ENCODE results near the gene KLF11. TPM values are rescaled to one million over a fixed set of nuclear protein-coding genes. Genes with fewer than 3 reads are reported as not detected.

KLF11 gene
- 14.2 and 14.4 TPM in 2 replicates for total RNA-seq (2011; cell fraction: chromatin; rRNA removed; ENCODE audit: low replicate concordance)
- total RNA-seq (2011; cell fraction: nucleolus; rRNA removed) = 11.3 and 12.0 TPM in 2 replicates
- 14.4 and 15.9 TPM in 2 replicates for total RNA-seq (2011; cell fraction: nucleoplasm; rRNA removed)
- total RNA-seq (2014; rRNA removed) = 5.6 and 8.7 TPM in 2 replicates
- 6.1 and 6.5 TPM in 2 replicates for total RNA-seq (2014; rRNA removed; fragmentation: Illumina TruSeq; extraction: Trizol)
- 6.7 and 7.1 TPM in 2 replicates for total RNA-seq (2015; rRNA removed; fragmentation: Illumina TruSeq; extraction: Trizol)
- total RNA-seq (2021) = 13.1 and 13.4 TPM in 2 replicates
- polyA plus RNA-seq (2011; rRNA removed) = 11.4 and 19.6 TPM in 2 replicates
- polyA plus RNA-seq (2011; cell fraction: cytosol; rRNA removed) = 7.0 and 9.5 TPM in 2 replicates
- 12.5 and 13.4 TPM in 2 replicates for polyA plus RNA-seq (2011; cell fraction: nucleus; rRNA removed)
- polyA plus RNA-seq (2012) = 5.1 and 7.4 TPM in 2 replicates
- polyA plus RNA-seq (2014; fragmentation: Illumina TruSeq; extraction: Trizol) = 10.7 and 10.8 TPM in 2 replicates
- 1 to 10 TPM; 2.1 to 3.0 TPM for polyA plus RNA-seq (2014; fragmentation: Nextera tagmentation; extraction: Ambion mirVana)
- polyA plus RNA-seq (2014; rRNA removed) = 6.2 and 6.5 TPM in 2 replicates
- polyA minus RNA-seq (2011; rRNA and poly(A)+ RNA removed) = 11.9 and 14.6 TPM in 2 replicates
- 7.5 and 8.1 TPM in 2 replicates for polyA minus RNA-seq (2011; cell fraction: cytosol; rRNA and poly(A)+ RNA removed)
- 4.7 and 8.6 TPM in 2 replicates for polyA minus RNA-seq (2011; cell fraction: nucleus; rRNA and poly(A)+ RNA removed)
- percentile 79 among the genes with signal in this experiment for Bru-seq, nascent RNA
- percentile 92 among the genes with signal in this experiment for BruChase-seq, experiment 1, labeled RNA remaining after a 2-hour chase
- BruChase-seq, experiment 2, labeled RNA remaining after a 6-hour chase = percentile 91 among the genes with signal in this experiment
- long read RNA-seq, experiment 1, full-length matches to known transcripts = 10 of 48 reads
- long read RNA-seq, experiment 1, partial matches to known transcripts = 38 of 48 reads
- long read RNA-seq, experiment 1, other reads (novel, unspliced or antisense) = 0 of 48 reads
- long read RNA-seq, experiment 2, full-length matches to known transcripts = 1 of 11 reads
- long read RNA-seq, experiment 2, partial matches to known transcripts = 0 of 11 reads
- long read RNA-seq, experiment 2, other reads (novel, unspliced or antisense) = 10 of 11 reads
- long read RNA-seq, experiment 3, full-length matches to known transcripts = 2 of 5 reads
- long read RNA-seq, experiment 3, partial matches to known transcripts = 3 of 5 reads
- long read RNA-seq, experiment 3, other reads (novel, unspliced or antisense) = 0 of 5 reads

GRCh38 chr2:10043256-10043905 is at the start of gene KLF11:
Gene KLF11, plus strand, starts transcription at chr2:10043550. Its CDS starts 167 bp downstream, at chr2:10043717.
- CTCF ChIA-PET (ENCODE audit: low intra/inter-chr PET ratio) = interaction anchor here (0.6 kb wide), 1 partner anchor 207 kb away, joined by 4 read pairs; no protein-coding TSS in a partner anchor
- ATAC-seq (peak; percentile 75), FAIRE-seq (no peak), DNase-seq (ENCODE audit: extremely low read depth in 1 of 4, low spot score in 3 of 4) (peak; percentile 90 to 96 (median 94))
- POLR2A ChIA-PET = interaction anchor here (0.6 to 2.9 kb wide), 10 partner anchors 9 to 411 kb away, joined by 3 to 18 read pairs (median 4); no protein-coding TSS in a partner anchor
- Histone ChIP-seq H3K27me3 (ENCODE audit: control insufficient read depth in 2 of 2, insufficient read depth in 2 of 2, low read length in 2 of 2) (no peaks in the 10 kb centered on the region), H3K9me3 (replicated peaks; ENCODE audit: control insufficient read depth, insufficient read depth, low read depth, low read length) (0 out of 2 replicates have a peak, but pooled peaks cover 2% of the 10 kb centered on the region), H3K9ac (ENCODE audit: insufficient read depth in 1 of 2, low read depth in 2 of 2, low read length in 2 of 2) (peak within 1 kb of the TSS; percentile 83 to 94), H2AFZ (ENCODE audit: low read depth, low read length) (peak within 1 kb of the TSS; percentile 91), H3K79me2 (ENCODE audit: control insufficient read depth, insufficient read depth, low read length) (peaks cover 26% of the 10 kb centered on the region), H3K4me1 (replicated peaks in 1 of 2; ENCODE audit: control insufficient read depth in 2 of 2, insufficient read depth in 2 of 2, low read length in 2 of 2) (peaks cover 9 to 57% of the 10 kb centered on the region in 2 experiments; a peak in 4 of 5 replicates), H3K4me3 (peak within 1 kb of the TSS; percentile 61), H3K4me2 (ENCODE audit: insufficient read depth, low read length) (peak within 1 kb of the TSS; percentile 90), H3K36me3 (ENCODE audit: control insufficient read depth, insufficient read depth, low read length) (peaks cover 31% of the 10 kb centered on the region), H3K9me1 (ENCODE audit: control insufficient read depth, insufficient read depth, low read length) (peaks cover 7% of the 10 kb centered on the region), H4K20me1 (replicated peaks; ENCODE audit: control insufficient read depth, insufficient read depth, low read length) (peaks cover 6% of the 10 kb centered on the region; the same call in 1 of the 2 replicates), H3K27ac (ENCODE audit: extremely low read depth, low read depth, low read length) (peak within 1 kb of the TSS; percentile 99)
- in situ Hi-C loops (cut with MboI) (no loop called here), intact Hi-C loops (cut with micrococcal nuclease) (no loop called here)
- 2% methylated on average over 63 of the region's 104 CpGs for WGBS (ENCODE audit: insufficient coverage, low coverage, missing lambda C conversion rate)
- no TSS peak for BruUV-seq (replicated peaks)
- peak; percentile 87; the same call in 1 of the 2 replicates for TF ChIP-seq ZNF232 (CRISPR knock-in tag; IDR thresholded peaks at IDR 0.05)
- TF ChIP-seq MTA2 (IDR thresholded peaks at IDR 0.05; ENCODE audit: low read depth) = no peak
- TF ChIP-seq ZNF584 (CRISPR knock-in tag; IDR thresholded peaks at IDR 0.05; ENCODE audit: low read depth) = no peak
- no peak for TF ChIP-seq BRF1 (IDR thresholded peaks at IDR 0.05; ENCODE audit: borderline replicate concordance, extremely low read depth, insufficient read length)
- no peak for TF ChIP-seq NR2C2 (CRISPR knock-in tag; IDR thresholded peaks at IDR 0.05)
- no peak for TF ChIP-seq NR2C2 (tag; IDR thresholded peaks at IDR 0.05)
- TF ChIP-seq ZNF134 (CRISPR knock-in tag; conservative IDR thresholded peaks at IDR 0.05) = no peak
- TF ChIP-seq ZNF75A (CRISPR knock-in tag; IDR thresholded peaks at IDR 0.05) = no peak
- no peak for TF ChIP-seq ZNF274 (IDR thresholded peaks at IDR 0.05; ENCODE audit: borderline replicate concordance, low read depth, low read length)
- TF ChIP-seq KDM5B (IDR thresholded peaks at IDR 0.05; ENCODE audit: insufficient replicate concordance, low read depth, low read length) = no peak
- no peak for TF ChIP-seq MCM2 (IDR thresholded peaks at IDR 0.05; ENCODE audit: low read depth)
- no peak for TF ChIP-seq FOSL1 (tag; conservative IDR thresholded peaks at IDR 0.05)
- TF ChIP-seq SFPQ (IDR thresholded peaks at IDR 0.05; ENCODE audit: low read depth, low read length) = no peak
- TF ChIP-seq FOXJ3 (CRISPR knock-in tag; IDR thresholded peaks at IDR 0.05) = no peak
